Measurements from ENCODE around the gene MRPL34. TPM values are rescaled to one million over a fixed set of nuclear protein-coding genes. Genes with fewer than 3 reads are reported as not detected.
A peak's percentile ranks its signal among the peaks of the same experiment; 100 is the strongest.

MRPL34 gene
- total RNA-seq, 1 donor from 2014 or later = 47.7 TPM

- no peak for TF ChIP-seq CTCF (IDR thresholded peaks at IDR 0.05; ENCODE audit: unreplicated experiment)
- Mint-ChIP-seq H3K4me1 (peaks cover 11% of the 10 kb centered on the region), H3K36me3 (peaks cover 6% of the 10 kb centered on the region), H3K27ac (peak overlapping the region; percentile 43), H3K27me3 (ENCODE audit: low read depth) (peaks cover 14% of the 10 kb centered on the region), H3K4me3 (peak overlapping the region; percentile 37), H3K9me3 (no peaks in the 10 kb centered on the region)
- no peak for DNase-seq (ENCODE audit: low spot score in 2 of 2, unreplicated experiment in 2 of 2)
These were observed 20.9 kb downstream of the MRPL34 start for GRCh38 chr19:17326595-17326966.

- no peak for TF ChIP-seq CTCF (IDR thresholded peaks at IDR 0.05; ENCODE audit: unreplicated experiment)
- Mint-ChIP-seq H3K27me3 (ENCODE audit: low read depth) (peaks cover 14% of the 10 kb centered on the region), H3K27ac (peak overlapping the region; percentile 96), H3K9me3 (no peaks in the 10 kb centered on the region), H3K4me1 (peaks cover 11% of the 10 kb centered on the region), H3K36me3 (peaks cover 6% of the 10 kb centered on the region), H3K4me3 (peak overlapping the region; percentile 84)
- no peak for DNase-seq (ENCODE audit: low spot score in 2 of 2, unreplicated experiment in 2 of 2)
These were observed 21.5 kb downstream of the MRPL34 start for GRCh38 chr19:17327068-17327653.

GRCh38 chr19:17327654-17328516, 22.2 kb downstream of the MRPL34 start:
- Mint-ChIP-seq H3K27me3 (ENCODE audit: low read depth) (peaks cover 14% of the 10 kb centered on the region), H3K4me3 (peak overlapping the region; percentile 84), H3K27ac (peak overlapping the region; percentile 96), H3K9me3 (no peaks in the 10 kb centered on the region), H3K4me1 (peaks cover 11% of the 10 kb centered on the region), H3K36me3 (peaks cover 9% of the 10 kb centered on the region)
- peak; percentile 71 to 85 for DNase-seq (ENCODE audit: low spot score in 2 of 2, unreplicated experiment in 2 of 2)
- TF ChIP-seq CTCF (IDR thresholded peaks at IDR 0.05; ENCODE audit: unreplicated experiment) = peak; percentile 67

- Mint-ChIP-seq H3K27ac (no peak overlapping the region), H3K4me1 (peaks cover 11% of the 10 kb centered on the region), H3K36me3 (peaks cover 10% of the 10 kb centered on the region), H3K27me3 (ENCODE audit: low read depth) (peaks cover 14% of the 10 kb centered on the region), H3K4me3 (peak overlapping the region; percentile 58), H3K9me3 (no peaks in the 10 kb centered on the region)
- no peak for TF ChIP-seq CTCF (IDR thresholded peaks at IDR 0.05; ENCODE audit: unreplicated experiment)
- DNase-seq (ENCODE audit: low spot score in 2 of 2, unreplicated experiment in 2 of 2) = no peak
These were observed 23.1 kb downstream of the MRPL34 start for GRCh38 chr19:17328517-17329365.

GRCh38 chr19:17329366-17330261, 23.9 kb downstream of the MRPL34 start:
- no peak overlapping the region for H3K27ac Mint-ChIP-seq

More at GRCh38 chr19:17329366-17330261, 23.9 kb downstream of the MRPL34 start:
- Mint-ChIP-seq H3K4me1 (peaks cover 14% of the 10 kb centered on the region), H3K4me3 (peak overlapping the region; percentile 40), H3K9me3 (no peaks in the 10 kb centered on the region), H3K36me3 (peaks cover 10% of the 10 kb centered on the region), H3K27me3 (ENCODE audit: low read depth) (peaks cover 14% of the 10 kb centered on the region)
- TF ChIP-seq CTCF (IDR thresholded peaks at IDR 0.05; ENCODE audit: unreplicated experiment) = no peak
- no peak for DNase-seq (ENCODE audit: low spot score in 2 of 2, unreplicated experiment in 2 of 2)

Data from mesothelial cell of epicardium (in vitro differentiated cells).